ENCODE measurements around the gene G3BP1.

The G3BP1 gene

DNA sequence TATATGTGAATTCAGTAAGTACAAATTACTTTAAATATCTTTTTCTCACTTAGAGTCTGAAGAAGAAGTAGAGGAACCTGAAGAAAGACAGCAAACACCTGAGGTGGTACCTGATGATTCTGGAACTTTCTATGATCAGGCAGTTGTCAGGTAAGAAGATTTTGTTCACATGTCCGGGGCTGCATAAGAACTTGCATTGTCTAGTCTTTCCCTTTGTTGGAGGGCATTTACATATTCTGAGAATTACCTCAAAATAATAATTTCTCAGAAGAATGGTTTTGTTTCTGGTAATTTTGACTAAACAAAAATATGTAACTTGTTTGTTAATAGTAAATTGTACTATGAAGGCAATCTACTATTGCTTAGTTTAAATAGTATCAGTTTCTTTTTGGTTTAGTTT, 23.7 kb downstream of the G3BP1 start:
- no peaks in the 10 kb centered on the region for H3K4me1 ChIP-seq (ENCODE audit: insufficient read depth, low read length)

DNA sequence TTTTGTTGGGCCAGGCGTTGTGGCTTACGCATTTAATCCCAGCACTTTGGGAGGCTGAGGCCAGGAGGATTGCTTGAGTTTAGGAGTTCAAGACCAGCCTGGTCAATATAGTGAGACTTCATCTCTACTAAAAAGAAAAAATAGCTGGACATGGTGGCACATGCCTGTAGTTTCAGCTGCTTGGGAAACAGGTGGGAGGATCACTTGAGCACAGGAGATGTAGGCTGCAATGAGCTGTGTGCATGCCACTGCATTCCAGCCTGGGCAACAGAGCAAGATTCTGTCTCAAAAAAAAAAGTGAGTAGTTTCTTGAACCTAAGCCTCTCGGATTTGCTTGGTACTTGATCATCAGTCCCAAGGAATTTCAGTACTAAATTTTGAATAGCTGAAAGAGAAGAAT, 26.9 kb downstream of the G3BP1 start:
- no peaks in the 10 kb centered on the region for H3K4me1 ChIP-seq (ENCODE audit: insufficient read depth, low read length)
- H3K36me3 ChIP-seq (ENCODE audit: insufficient read depth, low read length): peaks cover 35% of the 10 kb centered on the region
- H3K9ac ChIP-seq (ENCODE audit: low read depth, low read length): no peak overlapping the region
- no peaks in the 10 kb centered on the region for H3K9me3 ChIP-seq (ENCODE audit: control insufficient read depth, insufficient read depth, low read length)

More for the DNA sequence above, 23.7 kb downstream of the G3BP1 start:
- no peaks in the 10 kb centered on the region for H3K9me3 ChIP-seq (ENCODE audit: control insufficient read depth, insufficient read depth, low read length)
- H3K36me3 ChIP-seq (ENCODE audit: insufficient read depth, low read length): peaks cover 57% of the 10 kb centered on the region
- H3K9ac ChIP-seq (ENCODE audit: low read depth, low read length): no peak overlapping the region

DNA sequence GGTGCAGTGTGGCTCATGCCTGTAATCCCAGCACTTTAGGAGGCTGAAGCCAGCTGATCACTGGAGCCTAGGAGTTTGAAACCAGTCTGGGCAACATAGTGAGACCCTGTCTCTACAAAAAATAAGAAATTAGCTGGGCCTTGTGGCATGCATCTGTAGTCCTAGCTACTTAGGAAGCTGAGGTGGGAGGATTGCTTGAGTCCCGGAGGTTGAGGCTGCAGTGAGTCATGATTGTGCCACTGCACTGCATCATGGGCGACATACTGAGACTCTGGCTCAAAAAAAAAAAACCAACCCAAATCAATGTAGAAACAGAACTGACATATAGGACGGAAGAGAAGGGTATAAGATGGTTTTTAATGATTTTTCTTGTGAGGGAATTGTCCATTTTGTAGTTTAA, 27.7 kb downstream of the G3BP1 start:
- no peaks in the 10 kb centered on the region for H3K4me1 ChIP-seq (ENCODE audit: insufficient read depth, low read length)
- no peak overlapping the region for H3K9ac ChIP-seq (ENCODE audit: low read depth, low read length)
- H3K9me3 ChIP-seq (ENCODE audit: control insufficient read depth, insufficient read depth, low read length): no peaks in the 10 kb centered on the region
- H3K36me3 ChIP-seq (ENCODE audit: insufficient read depth, low read length): peaks cover 34% of the 10 kb centered on the region

DNA sequence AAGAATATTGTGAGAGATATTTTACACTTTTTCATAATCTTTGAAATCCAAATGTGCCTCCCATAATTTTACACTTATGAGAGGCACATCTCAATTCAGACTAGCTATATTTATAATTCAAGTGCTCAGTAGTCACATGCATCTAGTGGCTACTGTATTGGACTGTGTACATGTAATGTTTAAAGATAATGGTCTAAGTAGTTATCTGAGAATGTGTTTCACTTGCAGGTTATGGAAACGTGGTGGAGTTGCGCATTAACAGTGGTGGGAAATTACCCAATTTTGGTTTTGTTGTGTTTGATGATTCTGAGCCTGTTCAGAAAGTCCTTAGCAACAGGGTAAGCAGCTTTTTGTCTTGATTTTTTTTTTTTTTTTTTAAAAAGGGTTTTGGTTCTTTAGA, 28.8 kb downstream of the G3BP1 start:
- H3K9ac ChIP-seq (ENCODE audit: low read depth, low read length): no peak overlapping the region
- no peaks in the 10 kb centered on the region for H3K4me1 ChIP-seq (ENCODE audit: insufficient read depth, low read length)
- H3K36me3 ChIP-seq (ENCODE audit: insufficient read depth, low read length): peaks cover 35% of the 10 kb centered on the region
- no peaks in the 10 kb centered on the region for H3K9me3 ChIP-seq (ENCODE audit: control insufficient read depth, insufficient read depth, low read length)

DNA sequence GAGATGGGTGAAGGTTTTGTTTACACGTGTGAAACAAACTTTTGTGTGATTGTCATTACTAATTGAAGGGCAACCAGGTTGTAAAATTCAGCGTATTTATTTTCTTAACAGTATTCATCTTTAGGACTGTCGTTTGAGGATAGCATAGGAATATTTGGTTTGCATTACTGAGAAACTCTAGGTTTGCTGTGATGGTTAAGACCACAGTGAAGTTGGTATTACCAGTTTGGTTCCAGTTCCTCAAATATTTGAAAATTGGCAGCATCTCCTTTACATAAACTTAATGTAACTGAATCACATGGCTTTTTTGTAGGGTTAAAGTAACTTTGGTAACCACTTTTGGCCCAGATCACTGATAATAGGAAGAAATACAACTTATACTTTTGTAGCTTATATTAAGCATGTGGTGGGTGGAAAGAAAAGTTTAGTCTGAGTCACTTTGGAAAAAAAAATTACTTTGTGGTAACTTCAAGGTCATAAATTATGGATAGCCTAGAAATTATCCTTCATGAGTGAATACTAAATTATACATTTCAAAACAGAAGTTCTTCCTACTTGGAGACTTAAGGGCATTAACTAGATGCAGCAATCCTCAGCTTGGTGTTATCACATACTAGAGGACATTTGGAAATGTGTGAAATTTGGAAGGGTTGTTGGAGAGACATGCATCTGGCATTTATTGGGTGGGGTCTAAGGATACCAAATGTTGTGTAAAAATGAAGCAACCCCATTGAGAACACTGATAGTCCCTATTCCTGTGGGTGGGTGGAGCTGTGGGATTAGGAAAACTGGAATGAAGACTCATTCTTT, 33.9 kb downstream of the G3BP1 start:
- Histone ChIP-seq H3K9ac (ENCODE audit: low read depth, low read length) (no peak overlapping the region), H3K4me1 (ENCODE audit: insufficient read depth, low read length) (no peaks in the 10 kb centered on the region), H3K9me3 (ENCODE audit: control insufficient read depth, insufficient read depth, low read length) (no peaks in the 10 kb centered on the region), H3K36me3 (ENCODE audit: insufficient read depth, low read length) (peaks cover 22% of the 10 kb centered on the region)

DNA sequence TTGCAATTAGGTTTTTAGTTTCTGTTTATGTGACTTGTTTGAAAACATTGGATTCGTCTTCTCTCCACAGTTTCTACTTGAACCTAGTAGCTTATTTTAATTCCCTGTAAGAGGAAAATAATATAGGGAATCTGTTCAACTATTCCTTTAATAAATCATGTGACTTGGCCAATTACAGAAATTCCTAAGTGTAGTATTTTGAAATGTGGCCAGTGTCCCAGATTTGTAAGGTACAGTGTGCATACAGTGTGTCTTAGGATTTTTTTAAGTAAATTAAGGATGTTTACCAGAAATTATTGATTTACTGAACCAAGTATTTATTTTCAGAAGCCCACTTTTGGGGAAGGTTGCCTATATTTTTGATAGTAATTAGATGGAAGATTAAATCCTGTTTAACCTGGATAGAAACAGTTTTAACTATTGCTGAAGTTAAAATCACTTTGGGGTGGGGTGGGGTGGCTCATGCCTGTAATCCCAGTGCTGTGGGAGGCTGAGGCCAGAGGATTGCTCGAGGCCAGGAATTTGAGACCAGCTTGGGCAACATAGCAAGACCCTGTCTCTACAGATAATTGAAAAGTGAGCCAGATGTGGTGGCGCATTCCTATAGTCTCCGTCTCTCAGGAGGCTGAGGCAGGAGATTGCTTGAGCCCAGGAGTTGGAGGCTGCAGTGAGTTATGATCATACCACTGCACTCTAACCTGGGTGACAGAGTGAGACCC, 36.9 kb downstream of the G3BP1 start:
- no peaks in the 10 kb centered on the region for H3K9me3 ChIP-seq (ENCODE audit: control insufficient read depth, insufficient read depth, low read length)
- H3K4me1 ChIP-seq (ENCODE audit: insufficient read depth, low read length): no peaks in the 10 kb centered on the region
- peaks cover 37% of the 10 kb centered on the region for H3K36me3 ChIP-seq (ENCODE audit: insufficient read depth, low read length)
- H3K9ac ChIP-seq (ENCODE audit: low read depth, low read length): no peak overlapping the region

DNA sequence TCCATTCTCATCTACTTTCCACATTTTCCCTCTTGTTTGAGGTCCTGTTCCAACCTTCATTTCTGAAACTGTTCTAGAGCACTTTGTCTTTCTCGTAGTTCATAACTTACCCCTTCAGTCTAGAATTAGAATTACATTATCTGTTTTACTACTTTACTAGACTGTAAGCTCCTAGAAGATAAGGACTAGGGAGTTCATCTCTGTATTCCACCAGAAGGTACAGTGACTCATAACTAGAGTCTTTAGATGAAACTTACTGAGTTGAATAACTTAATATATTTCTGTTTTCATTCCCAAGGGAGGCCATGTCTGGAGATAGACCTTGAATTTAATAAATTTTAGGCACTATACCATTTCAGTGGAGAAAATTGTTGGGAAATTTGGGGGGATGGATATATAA, 38.7 kb downstream of the G3BP1 start:
- Histone ChIP-seq H3K9ac (ENCODE audit: low read depth, low read length) (no peak overlapping the region), H3K4me1 (ENCODE audit: insufficient read depth, low read length) (no peaks in the 10 kb centered on the region), H3K9me3 (ENCODE audit: control insufficient read depth, insufficient read depth, low read length) (no peaks in the 10 kb centered on the region), H3K36me3 (ENCODE audit: insufficient read depth, low read length) (peaks cover 32% of the 10 kb centered on the region)

DNA sequence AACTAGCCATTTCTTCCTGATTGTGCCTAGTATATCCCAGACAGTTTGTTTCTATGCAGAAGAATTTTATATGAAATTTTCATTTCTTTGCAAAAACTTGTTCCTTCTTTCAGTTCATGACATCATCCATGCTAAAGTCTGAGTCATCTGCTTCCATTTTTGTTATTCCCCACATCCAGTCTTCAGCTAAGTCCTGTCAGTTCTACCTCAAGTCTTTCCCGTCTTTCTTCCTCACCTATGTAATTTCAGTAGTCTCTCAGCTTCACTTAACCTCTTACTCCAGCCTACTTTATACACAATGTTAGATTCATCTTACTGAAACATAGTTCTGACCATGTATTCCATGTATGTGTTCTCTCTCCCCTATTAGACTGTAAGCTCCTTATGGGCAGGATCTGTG, 39.1 kb downstream of the G3BP1 start:
- peaks cover 28% of the 10 kb centered on the region for H3K36me3 ChIP-seq (ENCODE audit: insufficient read depth, low read length)
- no peak overlapping the region for H3K9ac ChIP-seq (ENCODE audit: low read depth, low read length)
- no peaks in the 10 kb centered on the region for H3K4me1 ChIP-seq (ENCODE audit: insufficient read depth, low read length)
- no peaks in the 10 kb centered on the region for H3K9me3 ChIP-seq (ENCODE audit: control insufficient read depth, insufficient read depth, low read length)

DNA sequence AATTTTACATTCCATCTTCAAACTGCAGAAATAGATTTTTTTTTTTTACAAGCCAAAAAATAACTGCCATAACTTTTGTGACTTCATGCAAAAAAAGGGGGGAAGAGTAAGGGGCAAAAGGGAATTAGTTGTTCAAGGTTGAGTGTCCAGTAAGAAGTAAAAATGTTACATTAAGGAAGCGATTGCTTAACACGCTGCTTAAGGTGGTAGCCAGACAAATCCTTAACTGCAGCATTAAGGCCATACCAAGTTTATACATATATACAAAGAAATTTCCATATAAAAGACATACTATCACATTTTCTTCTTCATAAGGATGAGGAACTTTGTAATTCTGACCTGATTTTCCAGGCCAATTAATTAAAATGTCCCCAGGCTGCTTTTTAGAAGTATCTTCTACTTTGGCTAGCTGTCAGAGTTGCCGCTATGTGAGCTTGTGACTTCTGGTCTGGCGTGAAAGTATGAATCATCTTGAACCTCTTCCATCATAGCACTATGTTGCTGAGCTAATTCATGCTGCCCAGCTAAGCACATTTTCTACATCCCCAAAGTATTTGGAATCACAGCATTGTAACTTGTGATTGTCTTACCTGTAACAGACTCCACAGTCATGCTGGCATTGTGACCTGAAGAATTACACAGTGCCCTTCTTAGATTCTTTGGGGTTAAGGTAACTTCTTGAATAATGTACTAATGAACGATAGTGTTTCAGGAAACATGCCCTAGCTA, 40.0 kb downstream of the G3BP1 start:
- no peaks in the 10 kb centered on the region for H3K9me3 ChIP-seq (ENCODE audit: control insufficient read depth, insufficient read depth, low read length)
- no peaks in the 10 kb centered on the region for H3K4me1 ChIP-seq (ENCODE audit: insufficient read depth, low read length)
- H3K9ac ChIP-seq (ENCODE audit: low read depth, low read length): no peak overlapping the region
- peaks cover 27% of the 10 kb centered on the region for H3K36me3 ChIP-seq (ENCODE audit: insufficient read depth, low read length)

DNA sequence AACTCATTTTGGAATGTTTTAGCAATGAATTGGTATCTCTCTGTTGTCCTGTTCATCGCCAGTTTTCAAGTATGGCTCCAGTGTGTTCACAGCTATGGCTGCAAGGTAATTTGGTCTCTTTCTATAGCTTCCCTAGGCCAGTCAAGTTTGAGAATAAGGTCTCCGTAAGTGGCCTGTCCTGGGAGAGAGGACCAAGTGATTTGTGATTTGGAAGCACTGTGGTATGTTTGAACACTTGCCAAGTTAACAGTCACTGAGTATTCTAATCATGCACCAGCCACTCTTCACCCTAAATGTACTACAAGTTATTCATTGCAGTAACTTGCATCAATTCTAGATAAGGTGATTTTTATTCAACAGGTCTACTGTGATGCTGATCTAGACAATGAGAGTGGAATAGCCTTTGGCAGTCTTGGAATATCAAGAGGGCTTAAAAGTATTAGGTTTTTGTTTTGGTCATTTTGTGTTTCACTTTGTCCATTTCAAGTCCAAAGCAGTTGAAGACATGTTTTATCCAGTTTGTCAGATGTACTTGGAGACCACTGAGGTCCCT, 41.1 kb downstream of the G3BP1 start:
- Histone ChIP-seq H3K4me1 (ENCODE audit: insufficient read depth, low read length) (no peaks in the 10 kb centered on the region), H3K9me3 (ENCODE audit: control insufficient read depth, insufficient read depth, low read length) (no peaks in the 10 kb centered on the region), H3K9ac (ENCODE audit: low read depth, low read length) (no peak overlapping the region), H3K36me3 (ENCODE audit: insufficient read depth, low read length) (peaks cover 27% of the 10 kb centered on the region)

DNA sequence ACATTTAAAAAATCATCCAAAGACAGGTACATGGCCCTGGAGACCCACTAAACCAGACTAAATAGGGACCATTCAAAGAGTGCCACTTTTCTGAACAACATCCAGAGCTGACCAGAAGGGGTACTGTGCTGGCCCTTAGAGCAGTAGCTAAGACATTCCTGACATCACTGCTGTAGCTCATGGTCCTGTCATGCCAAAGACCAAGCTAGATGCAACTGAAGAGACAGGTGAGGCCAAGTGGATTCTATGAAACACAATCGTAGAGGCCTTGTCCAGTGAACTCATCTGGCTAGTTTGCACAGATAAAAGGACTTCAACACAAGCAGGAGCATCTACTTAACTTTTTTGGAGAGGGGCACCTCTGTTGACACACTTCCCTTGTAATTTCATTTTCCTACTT, 43.3 kb downstream of the G3BP1 start:
- Histone ChIP-seq H3K36me3 (ENCODE audit: insufficient read depth, low read length) (peaks cover 24% of the 10 kb centered on the region), H3K9ac (ENCODE audit: low read depth, low read length) (no peak overlapping the region), H3K9me3 (ENCODE audit: control insufficient read depth, insufficient read depth, low read length) (no peaks in the 10 kb centered on the region), H3K4me1 (ENCODE audit: insufficient read depth, low read length) (no peaks in the 10 kb centered on the region)

DNA sequence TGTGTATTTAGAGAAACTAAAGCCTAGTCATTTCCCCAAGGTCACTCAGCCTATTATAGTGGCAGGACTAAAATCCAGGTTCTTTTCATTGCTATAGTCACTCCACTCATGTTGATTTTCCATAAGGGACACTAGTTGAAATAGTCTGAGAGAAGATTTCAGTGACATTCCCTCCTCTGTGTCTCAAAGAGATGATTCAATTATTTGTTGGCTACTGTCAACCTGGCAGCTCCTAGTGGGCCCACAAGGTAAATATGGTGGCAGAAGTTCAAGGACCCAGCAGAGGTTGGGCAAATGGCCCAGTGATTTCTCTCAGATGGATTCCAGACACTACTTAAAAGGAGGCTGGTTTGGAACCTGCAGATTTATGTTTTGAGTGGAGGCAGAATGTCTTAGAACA, 48.1 kb downstream of the G3BP1 start:
- Histone ChIP-seq H3K36me3 (ENCODE audit: insufficient read depth, low read length) (no peaks in the 10 kb centered on the region), H3K9me3 (ENCODE audit: control insufficient read depth, insufficient read depth, low read length) (no peaks in the 10 kb centered on the region), H3K4me1 (ENCODE audit: insufficient read depth, low read length) (no peaks in the 10 kb centered on the region), H3K9ac (ENCODE audit: low read depth, low read length) (no peak overlapping the region)

DNA sequence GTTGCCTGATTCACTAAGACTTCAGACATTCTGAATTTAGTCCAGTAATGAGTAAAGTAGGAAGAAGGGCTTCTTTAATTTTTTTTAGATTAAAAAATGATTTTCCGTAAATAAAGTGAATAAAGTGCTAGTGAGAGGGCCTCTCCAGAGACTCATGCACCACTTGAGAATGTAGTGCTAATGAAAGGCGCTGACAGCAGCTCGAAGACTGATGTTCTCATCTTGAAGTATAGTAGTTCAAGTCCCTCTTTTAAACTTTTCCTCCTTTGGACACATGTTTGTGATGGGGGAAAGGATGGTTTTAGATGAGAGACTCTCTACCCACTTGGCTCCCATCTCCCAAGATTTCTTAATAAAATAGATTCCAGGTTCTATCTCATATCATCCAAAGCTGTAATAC, 48.5 kb downstream of the G3BP1 start:
- Histone ChIP-seq H3K4me1 (ENCODE audit: insufficient read depth, low read length) (no peaks in the 10 kb centered on the region), H3K9me3 (ENCODE audit: control insufficient read depth, insufficient read depth, low read length) (no peaks in the 10 kb centered on the region)

DNA sequence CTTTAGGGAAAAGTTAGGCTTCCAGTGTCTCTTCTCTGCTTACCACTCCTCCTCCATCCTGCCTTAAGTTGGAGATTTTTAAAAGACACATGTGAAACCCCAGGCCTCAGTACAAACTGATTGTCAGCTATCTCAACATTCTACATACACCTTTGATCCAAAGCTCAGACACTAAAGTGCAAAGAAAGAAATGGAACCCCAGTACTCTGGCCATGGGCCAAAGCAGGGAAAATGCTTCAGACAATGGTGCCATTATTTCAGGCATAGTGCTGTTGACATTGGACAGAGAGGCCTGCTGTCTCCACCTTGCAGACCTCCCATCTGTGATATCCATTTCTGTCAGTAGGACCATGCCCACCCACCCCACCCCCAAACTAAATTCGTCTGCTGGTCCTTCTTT, 49.1 kb downstream of the G3BP1 start:
- H3K36me3 ChIP-seq (ENCODE audit: insufficient read depth, low read length): peaks cover under 1% of the 10 kb centered on the region; the same call in 1 of the 2 replicates
- no peaks in the 10 kb centered on the region for H3K9me3 ChIP-seq (ENCODE audit: control insufficient read depth, insufficient read depth, low read length)
- H3K9ac ChIP-seq (ENCODE audit: low read depth, low read length): no peak overlapping the region
- H3K4me1 ChIP-seq (ENCODE audit: insufficient read depth, low read length): peaks cover 4% of the 10 kb centered on the region; the same call in 1 of the 2 replicates

More for the DNA sequence above, 48.5 kb downstream of the G3BP1 start:
- no peak overlapping the region for H3K9ac ChIP-seq (ENCODE audit: low read depth, low read length)
- H3K36me3 ChIP-seq (ENCODE audit: insufficient read depth, low read length): no peaks in the 10 kb centered on the region
